HEK293 (cell line): ENCODE data around the gene PCBP3.

ENCODE experiments used
- MYNN ChIP-seq: fragments of 450-650 bp; formaldehyde crosslinking; IDR thresholded peaks from 2 replicates; pipeline ENCODE4 v1.5.1; 2016; ENCODE audit warnings: missing biosample characterization, missing genetic modification characterization, borderline replicate concordance
- TCF7L2 ChIP-seq: IDR thresholded peaks from 2 replicates; pipeline ENCODE4 v1.6.1; 2011; ENCODE audit warnings: low read depth, mild to moderate bottlenecking, inconsistent platforms, low read length, moderate library complexity, borderline replicate concordance
- ZBTB44 ChIP-seq: fragments of 450-650 bp; IDR thresholded peaks from 2 replicates; pipeline ENCODE4 v1.5.1; 2018; ENCODE audit warnings: missing biosample characterization, mild to moderate bottlenecking, missing genetic modification characterization
- ZNF311 ChIP-seq: fragments of 450-650 bp; formaldehyde crosslinking; IDR thresholded peaks from 2 replicates; pipeline ENCODE4 v1.5.1; 2017; ENCODE audit warnings: missing biosample characterization, missing genetic modification characterization, borderline replicate concordance
- TF ChIP-seq, protein P1 (sequence below): fragments of 450-650 bp; formaldehyde crosslinking; IDR thresholded peaks from 2 replicates; pipeline ENCODE4 v1.5.1; 2016; ENCODE audit warnings: missing biosample characterization, missing genetic modification characterization

DNA sequence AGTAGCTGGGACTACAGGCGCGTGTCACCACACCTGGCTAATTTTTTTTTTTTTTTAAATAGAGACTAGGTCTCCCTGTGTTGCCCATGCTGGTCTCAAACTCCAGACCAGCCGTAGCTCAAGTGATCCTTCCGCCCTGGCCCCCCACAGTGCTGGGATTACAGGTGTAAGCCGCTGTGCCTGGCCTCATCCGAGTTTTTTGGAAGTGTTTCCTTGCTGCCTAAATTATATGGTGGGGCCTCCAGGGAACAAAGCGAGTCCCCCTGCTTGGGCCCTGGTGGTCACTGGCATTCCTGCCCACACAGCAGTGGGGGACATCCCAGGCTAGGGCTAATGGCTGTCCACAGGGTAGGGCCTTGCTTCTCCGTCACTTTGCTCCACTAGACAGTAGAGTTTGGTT lies 143.8 kb downstream of the PCBP3 start:
- TF ChIP-seq ZNF311 (tag by site-specific recombination) (no peak), ZBTB44 (no peak), MYNN (no peak), TCF7L2 (no peak)
- TF ChIP-seq, protein P1, sequence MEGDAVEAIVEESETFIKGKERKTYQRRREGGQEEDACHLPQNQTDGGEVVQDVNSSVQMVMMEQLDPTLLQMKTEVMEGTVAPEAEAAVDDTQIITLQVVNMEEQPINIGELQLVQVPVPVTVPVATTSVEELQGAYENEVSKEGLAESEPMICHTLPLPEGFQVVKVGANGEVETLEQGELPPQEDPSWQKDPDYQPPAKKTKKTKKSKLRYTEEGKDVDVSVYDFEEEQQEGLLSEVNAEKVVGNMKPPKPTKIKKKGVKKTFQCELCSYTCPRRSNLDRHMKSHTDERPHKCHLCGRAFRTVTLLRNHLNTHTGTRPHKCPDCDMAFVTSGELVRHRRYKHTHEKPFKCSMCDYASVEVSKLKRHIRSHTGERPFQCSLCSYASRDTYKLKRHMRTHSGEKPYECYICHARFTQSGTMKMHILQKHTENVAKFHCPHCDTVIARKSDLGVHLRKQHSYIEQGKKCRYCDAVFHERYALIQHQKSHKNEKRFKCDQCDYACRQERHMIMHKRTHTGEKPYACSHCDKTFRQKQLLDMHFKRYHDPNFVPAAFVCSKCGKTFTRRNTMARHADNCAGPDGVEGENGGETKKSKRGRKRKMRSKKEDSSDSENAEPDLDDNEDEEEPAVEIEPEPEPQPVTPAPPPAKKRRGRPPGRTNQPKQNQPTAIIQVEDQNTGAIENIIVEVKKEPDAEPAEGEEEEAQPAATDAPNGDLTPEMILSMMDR (tag by site-specific recombination): no peak
